HG02981 (cell line): ENCODE data around the gene MTG1.
"Not testable (repeated sequence)": the region's sequence is repeated elsewhere in the genome, so short reads cannot be mapped to it uniquely, and the experiment has no call there.

Experiments
- ATAC-seq: cut with Tn5 transposase; IDR thresholded peaks from one replicate; pipeline ENCODE4 v1.9.1; 2021; ENCODE audit warnings: mild to moderate bottlenecking, moderate library complexity; ENCODE audit not compliant: unreplicated experiment

The MTG1 gene

DNA sequence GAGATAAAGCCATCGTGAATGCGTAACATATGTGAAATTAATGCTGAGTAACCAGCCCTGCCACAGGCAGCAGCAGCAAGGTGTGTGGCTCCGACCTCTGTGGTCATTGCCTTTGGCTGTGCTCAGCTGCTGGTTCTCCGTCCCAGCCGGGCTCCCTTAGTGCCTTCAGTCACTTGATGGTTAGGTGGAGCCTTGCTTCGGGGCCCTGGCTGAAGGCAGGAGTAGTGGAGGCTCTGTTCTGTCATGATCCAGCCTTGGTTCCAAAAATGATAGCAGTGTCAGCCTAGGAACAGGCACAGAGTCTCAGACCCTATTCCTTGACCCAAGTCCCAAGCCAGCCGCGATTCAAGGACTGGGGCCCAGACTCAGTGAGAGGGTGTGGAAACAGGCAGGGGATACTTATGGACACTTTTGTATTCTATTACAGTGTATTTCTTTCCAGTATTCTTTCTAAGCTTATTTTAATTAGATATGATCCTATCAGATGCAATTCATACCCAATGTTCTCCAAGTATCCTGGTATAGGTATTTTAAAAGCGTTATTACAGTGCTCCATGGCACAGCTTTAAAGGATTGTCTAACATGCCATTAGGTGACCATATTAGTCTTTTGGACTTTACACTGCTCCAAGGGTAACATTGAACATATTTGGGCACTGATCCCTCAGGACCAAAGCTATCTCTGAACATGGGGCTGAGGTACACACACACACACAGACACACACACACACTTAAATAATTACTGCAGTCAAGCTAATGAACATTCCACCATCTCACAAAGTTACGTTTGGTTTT, 68.8 kb downstream of the MTG1 start:
- no peak for ATAC-seq

DNA sequence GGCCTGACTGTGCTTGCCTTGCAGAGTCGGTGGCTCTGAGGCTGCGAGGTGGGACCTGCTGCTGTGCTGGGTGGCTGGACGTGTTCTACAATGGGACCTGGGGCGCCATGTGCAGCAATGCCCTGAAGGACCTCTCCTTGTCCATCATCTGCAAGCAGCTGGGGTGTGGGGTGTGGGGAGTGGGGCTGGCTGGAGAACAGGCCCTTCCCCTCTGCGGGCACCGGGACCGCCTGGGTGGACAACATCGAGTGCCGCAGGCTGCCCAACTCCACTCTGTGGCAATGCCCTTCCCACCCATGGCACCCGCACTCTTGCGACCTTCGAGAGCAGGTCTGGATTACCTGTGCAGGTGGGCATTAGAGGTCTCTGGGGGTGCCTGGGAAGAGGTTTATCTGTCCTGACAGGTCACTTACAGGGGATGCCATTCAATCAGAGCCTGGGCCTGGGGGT, 70.7 kb downstream of the MTG1 start:
- no peak for ATAC-seq

- ATAC-seq, result no peak
Observed at GRCh38 chr10:133465191-133465949, 71.4 kb downstream of the MTG1 start.

- no peak for ATAC-seq
Observed at GRCh38 chr10:133465950-133466474, 72.1 kb downstream of the MTG1 start.

DNA sequence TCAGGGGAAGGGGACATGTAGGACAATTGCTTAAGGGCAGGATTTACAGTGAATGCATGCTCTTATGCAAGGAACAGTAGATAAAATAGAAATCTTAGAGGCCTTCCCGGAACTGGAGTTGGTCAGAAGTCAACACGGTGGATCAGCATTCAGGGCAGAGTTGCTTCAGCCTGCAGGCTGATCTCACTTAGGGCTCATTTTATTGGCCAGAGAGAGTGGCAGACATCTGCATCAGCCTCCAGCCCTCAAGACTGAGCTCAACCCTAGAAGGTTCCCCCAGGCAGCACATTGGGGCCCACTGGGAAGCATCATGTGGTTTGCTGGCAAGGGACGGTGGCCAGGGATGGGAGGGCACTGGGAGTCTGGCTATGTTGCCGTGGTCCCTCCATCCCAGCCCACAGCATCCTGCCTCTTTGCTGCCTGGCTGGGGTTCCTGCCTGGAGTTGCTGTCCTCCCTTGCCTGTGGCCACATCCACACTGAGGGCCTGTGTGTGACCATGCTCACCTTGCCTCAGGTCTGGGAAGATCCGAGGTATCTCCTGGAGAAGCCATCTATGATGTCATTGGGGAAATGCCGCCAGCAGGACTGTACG, 72.8 kb downstream of the MTG1 start:
- ATAC-seq, result no peak

- ATAC-seq, result no peak
Observed at GRCh38 chr10:133467286-133467911, 73.4 kb downstream of the MTG1 start.

DNA sequence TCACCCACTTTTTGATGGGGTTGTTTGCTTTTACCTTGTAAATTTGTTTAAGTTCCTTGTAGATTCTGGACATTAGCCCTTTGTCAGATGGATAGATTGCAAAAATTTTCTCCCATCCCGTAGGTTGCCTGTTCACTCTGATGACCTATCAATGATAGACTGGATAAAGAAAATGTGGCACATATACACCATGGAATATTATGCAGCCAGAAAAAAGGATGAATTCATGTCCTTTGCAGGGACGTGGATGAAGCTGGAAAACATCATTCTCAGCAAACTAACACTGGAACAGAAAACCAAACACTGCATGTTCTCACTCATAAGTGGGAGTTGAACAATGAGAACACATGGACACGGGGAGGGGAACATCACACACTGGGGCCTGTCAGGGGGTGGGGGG, 75.2 kb downstream of the MTG1 start:
- ATAC-seq, result not testable (repeated sequence)

- ATAC-seq, result no peak
Observed at GRCh38 chr10:133471300-133472109, 77.5 kb downstream of the MTG1 start.
